PC-3 (cell line): Measurements from ENCODE around the gene UNC13C. TPM values are rescaled to one million over a fixed set of nuclear protein-coding genes. Genes with fewer than 3 reads are reported as not detected.

Experiments used
- ATAC-seq: fragments of 200-7000 bp; cut with Tn5 transposase; 2 replicates; pipeline ENCODE4 v1.9.1; 2020; ENCODE audit warnings: mild to moderate bottlenecking, moderate library complexity
- BruUV-seq: library from RNA; stranded (reverse); fragments of 400-500 nt; replicated peaks from 2 replicates; lab custom pipeline; 2021; lab: Mats Ljungman, UMichigan
- CTCF ChIA-PET: fragments of 300-600 bp; sonication (Branson Sonifier 250); formaldehyde crosslinking; loops from one replicate; lab custom pipeline; 2022; ENCODE audit warnings: antibody characterized with exemption; lab: Charles Lee
- POLR2A ChIA-PET: fragments of 300-600 bp; sonication (Branson Sonifier 250); formaldehyde crosslinking; loops from one replicate; lab custom pipeline; 2022; ENCODE audit warnings: antibody characterized with exemption; ENCODE audit not compliant: unreplicated experiment; lab: Charles Lee
- DNase-seq: peaks from one replicate; pipeline ENCODE4 v3.0.0-alpha.2; 2015
- H2AFZ ChIP-seq: fragments of 300-600 bp; sonication (generic); 2 replicates; pipeline ENCODE4 v1.6.0; 2016; ENCODE audit warnings: antibody characterized with exemption, low read length
- H3F3A ChIP-seq: fragments of 300-600 bp; sonication (generic); one replicate; pipeline ENCODE4 v1.6.0; 2017; ENCODE audit warnings: antibody characterized with exemption, low read length, control low read depth, mild to moderate bottlenecking; ENCODE audit not compliant: unreplicated experiment
- H3K27ac ChIP-seq: fragments of 300-600 bp; sonication (generic); 2 replicates; pipeline ENCODE4 v1.5.1; 2016; ENCODE audit warnings: mild to moderate bottlenecking, low read length
- H3K27me3 ChIP-seq: fragments of 300-600 bp; sonication (generic); 2 replicates; pipeline ENCODE4 v1.6.1; 2016; ENCODE audit warnings: low read length, mixed read lengths
- H3K36me3 ChIP-seq: fragments of 300-600 bp; sonication (generic); 2 replicates; pipeline ENCODE4 v1.6.1; 2016; ENCODE audit warnings: low read depth, mixed run types, low read length, mixed read lengths
- H3K4me1 ChIP-seq: fragments of 300-600 bp; sonication (generic); 2 replicates; pipeline ENCODE4 v1.5.1; 2016; ENCODE audit warnings: low read length; ENCODE audit not compliant: insufficient read depth
- H3K4me2 ChIP-seq: fragments of 300-600 bp; sonication (generic); 2 replicates; pipeline ENCODE4 v1.6.0; 2016; ENCODE audit warnings: low read length
- H3K4me3 ChIP-seq: fragments of 300-600 bp; sonication (generic); 2 replicates; pipeline ENCODE4 v1.5.1; 2016; ENCODE audit warnings: mild to moderate bottlenecking, low read length, mixed read lengths
- H3K79me2 ChIP-seq: fragments of 300-600 bp; sonication (generic); 2 replicates; pipeline ENCODE4 v1.6.1; 2017; ENCODE audit warnings: low read length, mixed read lengths
- H3K9ac ChIP-seq: fragments of 300-600 bp; sonication (generic); 2 replicates; pipeline ENCODE4 v1.6.0; 2016; ENCODE audit warnings: mild to moderate bottlenecking, low read length
- H3K9me2 ChIP-seq: fragments of 300-600 bp; sonication (generic); replicated peaks from 2 replicates; pipeline ENCODE4 v1.6.1; 2016; ENCODE audit warnings: mixed run types, low read length, mixed read lengths
- H3K9me3 ChIP-seq: fragments of 300-600 bp; sonication (generic); 2 replicates; pipeline ENCODE4 v1.6.1; 2016; ENCODE audit warnings: low read length, mixed read lengths
- H4K20me1 ChIP-seq: fragments of 300-600 bp; sonication (generic); 2 replicates; pipeline ENCODE4 v1.6.1; 2016; ENCODE audit warnings: low read length, mixed read lengths
- EZH2 ChIP-seq: fragments of 300-600 bp; sonication (generic); IDR thresholded peaks from one replicate; pipeline ENCODE4 v1.6.1; 2017; ENCODE audit warnings: antibody characterized with exemption, mild to moderate bottlenecking, low read length; ENCODE audit not compliant: unreplicated experiment
- EZH2phosphoT487 ChIP-seq: fragments of 300-600 bp; sonication (generic); IDR thresholded peaks from 2 replicates; pipeline ENCODE4 v1.6.1; 2018; ENCODE audit warnings: mild to moderate bottlenecking, antibody characterized with exemption, low read length, borderline replicate concordance
- intact Hi-C: fragments of 100-400 bp; cut with micrococcal nuclease; formaldehyde crosslinking; loops from 2 replicates; pipeline ENCODE4 v1.9.0; 2023
- total RNA-seq: library from RNA; depleted of rRNA; stranded (reverse); fragments of >200 nt; gene quantifications from 2 replicates; pipeline ENCODE4 v1.2.3, GENCODE V29; 2014
- TF ChIP-seq, protein P1 (sequence below): fragments of 300-600 bp; sonication (generic); conservative IDR thresholded peaks from 2 replicates; pipeline ENCODE4 v1.5.1; 2017; ENCODE audit warnings: antibody characterized with exemption, low read depth, mild to moderate bottlenecking, low read length

The UNC13C gene
- total RNA-seq, 1 experiment from 2014 or later, result not detected

DNA sequence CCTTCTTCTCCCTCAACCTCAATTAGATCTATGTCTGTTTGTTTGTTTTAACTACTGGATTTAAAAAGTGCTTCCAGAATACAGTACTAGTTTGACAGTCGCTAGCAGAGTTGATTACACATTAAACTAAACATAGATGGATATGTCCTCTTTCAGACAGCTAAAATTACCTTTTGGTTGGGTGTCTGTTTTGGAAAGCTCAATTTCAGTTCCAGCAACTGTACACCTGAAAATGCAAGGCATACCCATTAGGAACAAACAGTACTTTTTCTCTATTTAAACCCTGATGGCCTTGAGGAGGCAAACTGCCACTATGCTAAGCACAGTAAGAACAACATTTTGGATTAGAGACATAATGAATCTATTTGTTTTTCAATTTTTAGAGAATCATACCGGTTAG lies 234.4 kb downstream of the UNC13C start:
- TF ChIP-seq EZH2phosphoT487, result no peak
- TF ChIP-seq EZH2, result no peak
- TF ChIP-seq, protein P1, sequence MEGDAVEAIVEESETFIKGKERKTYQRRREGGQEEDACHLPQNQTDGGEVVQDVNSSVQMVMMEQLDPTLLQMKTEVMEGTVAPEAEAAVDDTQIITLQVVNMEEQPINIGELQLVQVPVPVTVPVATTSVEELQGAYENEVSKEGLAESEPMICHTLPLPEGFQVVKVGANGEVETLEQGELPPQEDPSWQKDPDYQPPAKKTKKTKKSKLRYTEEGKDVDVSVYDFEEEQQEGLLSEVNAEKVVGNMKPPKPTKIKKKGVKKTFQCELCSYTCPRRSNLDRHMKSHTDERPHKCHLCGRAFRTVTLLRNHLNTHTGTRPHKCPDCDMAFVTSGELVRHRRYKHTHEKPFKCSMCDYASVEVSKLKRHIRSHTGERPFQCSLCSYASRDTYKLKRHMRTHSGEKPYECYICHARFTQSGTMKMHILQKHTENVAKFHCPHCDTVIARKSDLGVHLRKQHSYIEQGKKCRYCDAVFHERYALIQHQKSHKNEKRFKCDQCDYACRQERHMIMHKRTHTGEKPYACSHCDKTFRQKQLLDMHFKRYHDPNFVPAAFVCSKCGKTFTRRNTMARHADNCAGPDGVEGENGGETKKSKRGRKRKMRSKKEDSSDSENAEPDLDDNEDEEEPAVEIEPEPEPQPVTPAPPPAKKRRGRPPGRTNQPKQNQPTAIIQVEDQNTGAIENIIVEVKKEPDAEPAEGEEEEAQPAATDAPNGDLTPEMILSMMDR, result no peak
- no peaks in the 10 kb centered on the region for H4K20me1 ChIP-seq
- POLR2A ChIA-PET, result no interaction called here
- H3K9ac ChIP-seq, result no peak overlapping the region
- H2AFZ ChIP-seq, result no peak overlapping the region
- no TSS peak for BruUV-seq
- no peaks in the 10 kb centered on the region for H3K9me3 ChIP-seq
- no peaks in the 10 kb centered on the region for H3F3A ChIP-seq
- CTCF ChIA-PET, result no interaction called here
- no peaks in the 10 kb centered on the region for H3K9me2 ChIP-seq
- H3K27me3 ChIP-seq, result no peaks in the 10 kb centered on the region
- no peaks in the 10 kb centered on the region for H3K4me1 ChIP-seq
- no peaks in the 10 kb centered on the region for H3K36me3 ChIP-seq
- no peak overlapping the region for H3K4me3 ChIP-seq
- intact Hi-C loops, result no loop called here
- no peak for ATAC-seq
- no peak overlapping the region for H3K27ac ChIP-seq
- H3K79me2 ChIP-seq, result no peaks in the 10 kb centered on the region
- no peak overlapping the region for H3K4me2 ChIP-seq
- DNase-seq, result no peak

DNA sequence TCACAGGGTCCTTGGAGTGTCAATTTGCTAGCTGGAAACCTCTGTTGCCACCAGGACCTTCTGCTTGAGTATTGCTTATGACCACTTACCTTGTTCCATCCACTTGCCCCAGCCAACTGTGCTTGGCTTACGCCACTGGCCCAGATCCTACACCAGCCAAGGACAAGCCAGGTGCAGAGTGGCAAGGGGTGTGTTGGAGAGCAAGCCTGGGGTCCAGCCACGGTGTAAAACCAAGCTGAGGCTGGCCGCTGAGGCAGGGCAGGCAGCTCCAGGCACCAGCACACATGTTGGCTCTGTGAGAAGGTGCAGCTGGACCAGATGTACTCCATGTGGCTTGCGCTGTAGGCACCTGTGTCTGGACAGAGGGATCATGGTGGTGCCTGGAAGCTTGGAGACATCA lies 248.2 kb downstream of the UNC13C start:
- Histone ChIP-seq H3K36me3 (no peaks in the 10 kb centered on the region), H3K9me2 (no peaks in the 10 kb centered on the region), H4K20me1 (no peaks in the 10 kb centered on the region), H3F3A (no peaks in the 10 kb centered on the region), H3K4me2 (no peak overlapping the region), H3K27ac (no peak overlapping the region), H2AFZ (no peak overlapping the region), H3K27me3 (no peaks in the 10 kb centered on the region), H3K4me1 (no peaks in the 10 kb centered on the region), H3K9me3 (no peaks in the 10 kb centered on the region), H3K79me2 (no peaks in the 10 kb centered on the region), H3K4me3 (no peak overlapping the region), H3K9ac (no peak overlapping the region)
- ATAC-seq, result no peak
- TF ChIP-seq EZH2, result no peak
- TF ChIP-seq, protein P1, result no peak
- no peak for TF ChIP-seq EZH2phosphoT487
- intact Hi-C loops, result no loop called here
- ChIA-PET POLR2A (no interaction called here), CTCF (no interaction called here)
- no TSS peak for BruUV-seq
- DNase-seq, result no peak

DNA sequence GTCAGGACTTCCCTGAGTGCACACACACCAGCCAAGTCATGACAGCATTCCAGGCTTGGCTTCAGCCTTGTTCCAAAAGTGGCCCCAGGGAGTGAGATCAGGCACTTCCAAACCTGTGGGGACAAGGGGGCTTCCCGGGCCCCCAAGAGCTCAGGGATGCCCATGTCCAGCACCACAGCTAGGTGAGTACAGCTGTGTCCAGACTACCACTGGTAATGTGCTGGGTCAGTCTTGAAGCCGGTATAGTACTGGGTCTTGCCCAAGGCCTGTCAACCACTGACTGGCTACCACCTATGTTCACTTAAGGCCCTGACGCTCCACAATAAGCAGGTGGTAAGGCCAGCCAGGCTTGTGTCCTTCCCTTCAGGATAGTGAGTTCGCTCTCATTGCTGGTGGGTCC lies 249.3 kb downstream of the UNC13C start:
- Histone ChIP-seq H2AFZ (no peak overlapping the region), H3K4me1 (no peaks in the 10 kb centered on the region), H3K36me3 (no peaks in the 10 kb centered on the region), H3F3A (no peaks in the 10 kb centered on the region), H3K9me3 (no peaks in the 10 kb centered on the region), H3K27me3 (no peaks in the 10 kb centered on the region), H3K79me2 (no peaks in the 10 kb centered on the region), H3K4me2 (no peak overlapping the region), H3K9ac (no peak overlapping the region), H3K4me3 (no peak overlapping the region), H4K20me1 (no peaks in the 10 kb centered on the region), H3K9me2 (no peaks in the 10 kb centered on the region), H3K27ac (no peak overlapping the region)
- ChIA-PET POLR2A (no interaction called here), CTCF (no interaction called here)
- ATAC-seq (no peak), DNase-seq (no peak)
- no TSS peak for BruUV-seq
- TF ChIP-seq, protein P1, result no peak
- TF ChIP-seq EZH2phosphoT487 (no peak), EZH2 (no peak)
- intact Hi-C loops, result no loop called here
